Hepatocyte (in vitro differentiated cells): ENCODE data around the gene FILIP1L.

ENCODE experiments used
- CTCF ChIP-seq: fragments of 200-600 bp; sonication (generic); IDR thresholded peaks from 2 replicates; pipeline ENCODE4 v1.5.1; 2016; ENCODE audit warnings: antibody characterized with exemption, mild to moderate bottlenecking; ENCODE audit not compliant: poor library complexity
- EZH2 ChIP-seq: fragments of 200-600 bp; sonication (generic); IDR thresholded peaks from 2 replicates; pipeline ENCODE4 v1.6.1; 2016; ENCODE audit warnings: antibody characterized with exemption, mild to moderate bottlenecking, borderline replicate concordance

- no peak for TF ChIP-seq CTCF
- no peak for TF ChIP-seq EZH2
Observed at GRCh38 chr3:100088735-100089368, 25.4 kb downstream of the FILIP1L start.
